Brain microvascular endothelial cell (primary cell): ENCODE results near the gene SOCS2.
"Not testable (repeated sequence)": the region's sequence is repeated elsewhere in the genome, so short reads cannot be mapped to it uniquely, and the experiment has no call there.

ENCODE experiments used
- DNase-seq: peaks from one replicate; pipeline ENCODE4 v3.0.0-alpha.2; 2020
- H3K27ac ChIP-seq: fragments of 250-450 bp; sonication (Bioruptor Pico); 2 replicates; pipeline ENCODE4 v1.5.1; 2020; ENCODE audit warnings: mild to moderate bottlenecking, moderate library complexity
- H3K27me3 ChIP-seq: fragments of 250-450 bp; sonication (Bioruptor Pico); replicated peaks from 2 replicates; pipeline ENCODE4 v1.5.1; 2020; ENCODE audit warnings: mild to moderate bottlenecking
- H3K36me3 ChIP-seq: fragments of 250-450 bp; sonication (Bioruptor Pico); replicated peaks from 2 replicates; pipeline ENCODE4 v1.5.1; 2020; ENCODE audit warnings: mild to moderate bottlenecking
- H3K4me3 ChIP-seq: 2 replicates; pipeline ENCODE4 v1.5.1; 2011; ENCODE audit warnings: low read depth, mild to moderate bottlenecking, control low read depth, low read length, moderate library complexity
- CTCF ChIP-seq: IDR thresholded peaks from 2 replicates; pipeline ENCODE4 v1.5.1; 2011; ENCODE audit warnings: low read depth, mild to moderate bottlenecking, moderate library complexity, low read length, control low read depth, inconsistent platforms; ENCODE audit errors: missing control alignments
- in situ Hi-C: cut with HindIII; loops from 2 replicates; pipeline ENCODE4 v1.10.0; 2017; ENCODE audit warnings: low sequenced_read_pairs, low pct_ligation_motif_present

Gene SOCS2

DNA sequence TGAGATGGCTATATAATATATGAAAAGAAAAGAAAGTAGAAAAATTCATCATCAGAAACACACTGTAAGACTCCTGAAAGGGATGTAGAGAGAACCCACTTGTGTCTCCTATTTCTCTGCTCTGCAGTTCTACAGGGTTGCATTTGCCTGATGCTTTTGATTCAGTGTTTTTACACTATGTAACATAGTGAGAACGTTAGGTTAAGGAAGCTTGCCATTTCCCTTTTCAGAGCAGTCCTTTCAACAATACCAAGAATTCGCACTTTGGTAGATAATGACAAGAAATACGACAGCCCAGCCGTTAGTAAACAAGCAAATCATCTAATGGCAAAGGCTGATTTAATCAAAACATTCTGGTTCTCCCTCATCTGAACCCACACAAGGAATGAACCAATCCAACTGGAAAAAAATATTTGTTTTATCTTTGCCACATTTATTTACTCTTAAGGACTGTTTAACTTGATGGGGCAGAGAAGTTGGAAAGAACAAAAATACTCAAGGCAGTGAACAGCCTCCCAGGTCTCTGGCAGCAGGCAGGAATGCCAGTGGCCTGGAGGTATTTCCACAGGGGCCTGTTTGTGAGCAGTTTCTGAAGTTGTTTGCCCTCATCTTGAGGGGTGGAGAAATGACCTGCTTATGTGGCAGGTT, 30.8 kb upstream of the SOCS2 start:
- no peaks in the 10 kb centered on the region for H3K36me3 ChIP-seq
- DNase-seq: no peak
- H3K4me3 ChIP-seq: no peak overlapping the region
- in situ Hi-C loops: no loop called here
- H3K27ac ChIP-seq: no peak overlapping the region
- no peaks in the 10 kb centered on the region for H3K27me3 ChIP-seq
- TF ChIP-seq CTCF: no peak

GRCh38 chr12:93547778-93548177, 24.7 kb upstream of the SOCS2 start:
- Histone ChIP-seq H3K36me3 (no peaks in the 10 kb centered on the region), H3K4me3 (no peak overlapping the region)
- in situ Hi-C loops: no loop called here

GRCh38 chr12:93549174-93549573, 23.3 kb upstream of the SOCS2 start:
- Histone ChIP-seq H3K27me3 (no peaks in the 10 kb centered on the region), H3K27ac (no peak overlapping the region), H3K36me3 (no peaks in the 10 kb centered on the region), H3K4me3 (no peak overlapping the region)
- DNase-seq: no peak
- TF ChIP-seq CTCF: no peak
- in situ Hi-C loops: no loop called here

More at GRCh38 chr12:93547778-93548177, 24.7 kb upstream of the SOCS2 start:
- no peaks in the 10 kb centered on the region for H3K27me3 ChIP-seq
- H3K27ac ChIP-seq: no peak overlapping the region
- DNase-seq: no peak
- no peak for TF ChIP-seq CTCF

- Histone ChIP-seq H3K4me3 (no peak overlapping the region), H3K27me3 (no peaks in the 10 kb centered on the region), H3K36me3 (no peaks in the 10 kb centered on the region), H3K27ac (no peak overlapping the region)
- in situ Hi-C loops: loop anchor here (25.0 kb wide), 1 partner anchor 536 kb away; no protein-coding TSS in a partner anchor
- no peak for TF ChIP-seq CTCF
- no peak for DNase-seq
Observed at GRCh38 chr12:93550748-93551611, 21.5 kb upstream of the SOCS2 start.

GRCh38 chr12:93552427-93552826, 20.0 kb upstream of the SOCS2 start:
- Histone ChIP-seq H3K4me3 (no peak overlapping the region), H3K36me3 (no peaks in the 10 kb centered on the region), H3K27ac (no peak overlapping the region), H3K27me3 (no peaks in the 10 kb centered on the region)
- DNase-seq: no peak
- no peak for TF ChIP-seq CTCF
- in situ Hi-C loops: loop anchor here (25.0 kb wide), 1 partner anchor 535 kb away; no protein-coding TSS in a partner anchor

DNA sequence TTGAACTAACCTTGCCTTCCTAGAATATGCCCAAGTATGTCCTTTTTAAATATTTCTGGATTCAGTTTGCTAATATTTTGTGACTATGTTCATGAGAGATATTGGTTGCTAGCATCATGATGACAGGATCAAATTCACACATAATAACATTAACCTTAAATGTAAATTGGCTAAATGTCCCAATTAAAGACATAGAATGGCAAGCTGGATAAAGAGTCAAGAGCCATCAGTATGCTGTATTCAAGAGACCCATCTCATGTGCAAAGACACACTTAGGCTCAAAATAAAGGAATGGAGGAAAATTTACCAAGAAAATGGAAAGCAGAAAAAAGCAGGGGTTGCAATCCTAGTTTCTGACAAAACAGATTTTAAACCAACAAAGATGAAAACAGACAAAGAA, 14.6 kb upstream of the SOCS2 start:
- H3K27me3 ChIP-seq, H3K36me3 ChIP-seq, DNase-seq, H3K4me3 ChIP-seq, H3K27ac ChIP-seq: not testable (repeated sequence)
- in situ Hi-C loops: loop anchor here (25.0 kb wide), 1 partner anchor 529 kb away; no protein-coding TSS in a partner anchor

DNA sequence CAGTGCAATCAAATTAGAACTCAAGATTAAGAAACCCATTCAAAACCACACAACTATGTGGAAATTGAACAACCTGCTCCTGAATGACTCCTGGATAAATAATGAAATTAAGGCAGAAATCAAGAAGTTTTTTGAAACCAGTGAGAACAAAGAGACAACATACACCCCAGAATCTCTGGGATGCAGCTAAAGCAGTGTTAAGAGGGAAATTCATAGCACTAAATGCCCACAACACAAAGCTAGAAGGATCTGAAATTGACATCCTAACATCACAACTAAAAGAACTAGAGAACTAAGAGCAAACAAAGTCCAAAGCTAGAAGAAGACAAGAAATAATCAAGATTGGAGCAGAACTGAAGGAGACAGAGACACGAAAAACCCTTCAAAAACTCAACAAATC, 13.8 kb upstream of the SOCS2 start:
- in situ Hi-C loops: loop anchor here (25.0 kb wide), 1 partner anchor 529 kb away; no protein-coding TSS in a partner anchor

More for the DNA sequence above, 13.8 kb upstream of the SOCS2 start:
- H3K4me3 ChIP-seq, H3K36me3 ChIP-seq, H3K27ac ChIP-seq, DNase-seq, H3K27me3 ChIP-seq: not testable (repeated sequence)
